Effector memory CD4-positive, alpha-beta T cell (primary cell): ENCODE data around the gene STEAP2.

Source experiments
- DNase-seq, 3 donors: peaks; one replicate each; pipeline ENCODE4 v3.0.0-alpha.2; 2020
- H3K27ac ChIP-seq: 2 replicates; pipeline ENCODE4 v1.7.0; 2013; ENCODE audit warnings: mild to moderate bottlenecking, low read length, moderate library complexity; ENCODE audit not compliant: insufficient read depth, poor library complexity, severe bottlenecking
- H3K27me3 ChIP-seq: replicated peaks from 2 replicates; pipeline ENCODE4 v1.7.0; 2013; ENCODE audit warnings: mild to moderate bottlenecking, low read length; ENCODE audit not compliant: insufficient read depth, control insufficient read depth, poor library complexity, severe bottlenecking
- H3K36me3 ChIP-seq: 2 replicates; pipeline ENCODE4 v1.7.0; 2013; ENCODE audit warnings: mild to moderate bottlenecking, low read length, moderate library complexity; ENCODE audit not compliant: control insufficient read depth, insufficient read depth
- H3K4me1 ChIP-seq: 2 replicates; pipeline ENCODE4 v1.7.0; 2013; ENCODE audit warnings: low read length, mild to moderate bottlenecking; ENCODE audit not compliant: control insufficient read depth, insufficient read depth, poor library complexity, severe bottlenecking
- H3K4me3 ChIP-seq: 2 replicates; pipeline ENCODE4 v1.7.0; 2013; ENCODE audit warnings: low read length, low read depth, mild to moderate bottlenecking; ENCODE audit not compliant: insufficient read depth, poor library complexity, severe bottlenecking
- H3K9me3 ChIP-seq: 2 replicates; pipeline ENCODE4 v1.7.0; 2013; ENCODE audit warnings: mild to moderate bottlenecking, low read length, moderate library complexity; ENCODE audit not compliant: control insufficient read depth

The STEAP2 gene

DNA sequence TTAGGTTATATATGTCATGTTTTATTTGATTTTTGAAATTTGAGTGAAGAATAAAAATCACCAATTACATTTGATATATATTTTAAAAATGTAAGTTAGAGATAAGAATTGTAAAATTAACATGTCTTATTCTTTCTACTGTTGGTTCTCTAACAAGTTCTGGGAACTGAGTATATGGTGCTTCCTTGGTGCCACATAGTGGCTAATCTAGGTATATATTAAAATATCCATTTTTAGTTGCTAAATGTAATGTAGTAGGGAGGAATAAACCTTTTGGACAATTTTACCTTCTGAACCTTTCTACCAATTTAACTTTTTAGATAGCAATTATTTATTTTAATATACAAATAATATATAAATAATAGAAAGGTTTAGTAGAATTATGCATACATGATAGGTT, 50.9 kb downstream of the STEAP2 start:
- Histone ChIP-seq H3K4me3 (no peak overlapping the region), H3K9me3 (no peaks in the 10 kb centered on the region), H3K27me3 (no peaks in the 10 kb centered on the region), H3K27ac (no peak overlapping the region), H3K36me3 (no peaks in the 10 kb centered on the region), H3K4me1 (no peaks in the 10 kb centered on the region)
- DNase-seq = no peak

DNA sequence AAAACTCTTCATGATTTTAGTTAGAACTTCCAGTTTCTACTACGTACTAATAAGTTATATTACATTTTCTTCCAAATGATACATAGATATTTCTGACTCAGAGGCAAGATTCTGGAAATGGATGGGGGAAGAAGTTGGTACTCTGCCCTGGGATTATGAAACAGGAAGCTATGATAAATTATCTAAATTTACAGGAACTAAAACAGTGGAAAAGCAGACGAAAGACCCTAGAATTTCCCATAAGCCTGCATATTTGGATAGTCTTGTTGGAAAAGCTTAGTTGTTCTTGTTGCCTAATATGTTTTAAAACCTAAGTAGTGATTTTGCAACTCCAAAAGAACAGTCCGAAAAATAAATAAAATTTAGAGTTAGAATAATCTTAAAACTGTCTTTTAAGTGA, 55.3 kb downstream of the STEAP2 start:
- no peak for DNase-seq
- no peaks in the 10 kb centered on the region for H3K27me3 ChIP-seq
- no peaks in the 10 kb centered on the region for H3K4me1 ChIP-seq
- no peaks in the 10 kb centered on the region for H3K9me3 ChIP-seq
- no peak overlapping the region for H3K27ac ChIP-seq
- no peaks in the 10 kb centered on the region for H3K36me3 ChIP-seq
- no peak overlapping the region for H3K4me3 ChIP-seq

DNA sequence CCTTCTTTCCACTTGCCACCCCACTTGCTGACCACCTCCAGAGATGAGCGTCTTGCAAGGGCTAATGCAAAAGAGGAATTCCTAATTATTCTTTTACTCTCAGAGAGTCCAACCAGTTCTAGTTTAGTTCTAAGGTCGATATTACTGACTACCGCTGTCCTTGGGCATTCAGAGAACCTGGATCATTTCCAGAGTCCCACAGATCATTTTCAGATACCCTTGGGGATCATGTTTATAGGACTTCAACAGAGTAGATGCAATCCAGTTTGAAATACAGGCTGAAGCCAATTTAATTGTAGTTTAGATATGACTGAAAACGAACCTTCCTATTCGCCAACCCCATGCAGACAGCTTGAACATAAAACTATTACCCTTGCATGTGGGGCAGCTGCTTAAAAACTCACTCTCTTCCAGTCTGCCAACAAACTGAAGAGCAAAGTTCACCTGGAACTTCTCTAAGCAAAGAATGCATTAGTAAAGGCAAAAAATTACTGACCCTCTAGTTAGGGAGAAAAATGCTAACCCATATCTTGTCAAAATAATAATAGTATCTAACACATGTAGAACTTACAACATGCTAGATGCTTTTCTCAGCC, 55.8 kb downstream of the STEAP2 start:
- Histone ChIP-seq H3K4me3 (no peak overlapping the region), H3K27me3 (no peaks in the 10 kb centered on the region), H3K9me3 (no peaks in the 10 kb centered on the region), H3K36me3 (no peaks in the 10 kb centered on the region), H3K4me1 (no peaks in the 10 kb centered on the region), H3K27ac (no peak overlapping the region)
- DNase-seq = no peak

DNA sequence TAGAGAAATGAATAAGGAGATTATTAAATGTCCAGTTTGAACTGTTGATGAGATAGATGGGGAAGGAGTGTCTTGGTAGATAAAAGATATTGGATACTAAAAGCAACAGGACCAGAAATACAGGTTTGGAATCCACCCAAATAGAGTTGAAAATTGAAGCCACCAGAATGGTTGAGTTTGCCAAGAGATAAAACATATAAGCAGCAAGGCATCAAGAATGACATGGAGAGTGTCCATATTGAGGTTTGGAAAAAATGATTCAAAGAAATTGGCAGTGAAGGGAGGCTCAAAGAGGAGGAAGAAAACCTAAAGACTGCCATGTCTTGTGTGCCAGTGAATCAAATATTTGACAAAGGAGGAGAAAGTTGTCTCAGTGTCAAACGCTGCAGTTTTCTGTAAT, 57.6 kb downstream of the STEAP2 start:
- Histone ChIP-seq H3K27me3 (no peaks in the 10 kb centered on the region), H3K27ac (no peak overlapping the region), H3K9me3 (no peaks in the 10 kb centered on the region), H3K4me1 (no peaks in the 10 kb centered on the region), H3K36me3 (no peaks in the 10 kb centered on the region), H3K4me3 (no peak overlapping the region)
- no peak for DNase-seq

DNA sequence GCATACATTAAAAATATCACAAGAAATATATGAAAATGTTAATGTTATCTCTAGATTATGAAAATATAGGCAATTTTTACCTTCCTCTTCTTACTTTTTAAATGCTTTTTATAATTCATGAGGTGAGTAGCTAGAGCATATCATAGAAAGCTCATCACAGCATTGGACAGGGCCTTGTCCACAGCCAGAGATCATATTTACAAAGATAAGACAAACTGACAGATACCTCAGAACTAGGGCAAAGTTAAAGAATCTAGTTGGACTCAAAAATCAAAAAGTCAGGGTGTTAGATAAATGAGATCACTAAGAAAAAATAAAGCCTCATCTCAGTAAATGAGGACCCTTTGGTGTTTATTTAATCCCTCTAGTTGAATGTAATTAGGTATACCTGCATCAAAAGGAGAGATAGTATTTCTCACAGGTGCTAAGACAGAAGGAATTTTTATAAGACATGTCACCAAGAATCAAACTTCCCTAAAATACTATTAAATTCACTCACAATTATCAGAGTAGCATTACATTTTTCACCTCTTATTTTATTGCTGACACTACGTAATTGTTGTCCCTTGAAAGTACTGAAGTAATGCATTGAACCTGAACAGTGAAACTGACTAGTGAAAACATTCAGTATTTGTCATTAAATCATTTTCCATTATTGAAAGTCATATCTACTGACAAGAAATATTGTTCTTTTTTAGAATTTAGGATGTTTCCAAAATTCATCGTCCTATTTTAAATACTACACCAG, 59.1 kb downstream of the STEAP2 start:
- Histone ChIP-seq H3K36me3 (no peaks in the 10 kb centered on the region), H3K27me3 (no peaks in the 10 kb centered on the region), H3K27ac (no peak overlapping the region), H3K4me1 (no peaks in the 10 kb centered on the region), H3K4me3 (no peak overlapping the region), H3K9me3 (no peaks in the 10 kb centered on the region)
- no peak for DNase-seq

DNA sequence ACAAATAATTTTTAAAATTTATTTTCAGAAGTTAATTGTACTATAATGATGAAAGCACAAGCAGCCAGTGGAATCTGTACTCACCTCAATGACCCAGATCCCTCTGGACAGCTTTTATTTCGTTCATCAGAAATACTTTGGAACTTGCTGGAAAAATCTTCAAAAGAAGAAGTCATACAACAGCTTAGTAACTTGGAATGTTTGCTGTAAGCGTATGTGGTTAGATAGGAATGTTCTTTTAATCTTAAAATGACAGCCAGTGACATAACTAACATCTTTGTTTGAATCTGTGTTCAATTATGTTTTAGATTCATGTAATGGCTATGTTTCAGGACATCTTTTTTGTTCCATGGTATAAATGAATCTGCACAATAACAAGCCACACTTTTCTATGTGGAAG, 60.2 kb downstream of the STEAP2 start:
- Histone ChIP-seq H3K27me3 (no peaks in the 10 kb centered on the region), H3K9me3 (no peaks in the 10 kb centered on the region), H3K4me1 (no peaks in the 10 kb centered on the region), H3K27ac (no peak overlapping the region), H3K36me3 (no peaks in the 10 kb centered on the region), H3K4me3 (no peak overlapping the region)
- no peak for DNase-seq

DNA sequence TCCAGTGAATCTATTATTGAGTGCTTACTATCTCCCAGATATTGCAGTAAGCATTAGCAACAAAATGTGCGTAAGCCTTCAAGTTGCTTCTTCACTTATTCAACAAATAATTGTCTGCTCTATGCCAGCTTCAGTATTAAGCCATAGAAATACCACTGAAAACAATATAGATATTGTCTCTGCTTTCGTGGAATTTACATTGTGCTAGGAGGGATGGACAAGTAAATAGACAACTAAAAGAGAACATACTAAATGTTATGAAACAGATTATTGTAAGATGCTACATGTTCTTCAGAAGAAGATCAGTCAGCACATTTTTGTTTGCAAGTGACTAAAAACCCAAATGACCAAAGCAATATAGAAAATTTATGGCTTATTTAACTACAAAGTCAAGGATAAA, 60.7 kb downstream of the STEAP2 start:
- Histone ChIP-seq H3K4me3 (no peak overlapping the region), H3K27ac (no peak overlapping the region), H3K9me3 (no peaks in the 10 kb centered on the region), H3K4me1 (no peaks in the 10 kb centered on the region), H3K27me3 (no peaks in the 10 kb centered on the region), H3K36me3 (no peaks in the 10 kb centered on the region)
- no peak for DNase-seq

DNA sequence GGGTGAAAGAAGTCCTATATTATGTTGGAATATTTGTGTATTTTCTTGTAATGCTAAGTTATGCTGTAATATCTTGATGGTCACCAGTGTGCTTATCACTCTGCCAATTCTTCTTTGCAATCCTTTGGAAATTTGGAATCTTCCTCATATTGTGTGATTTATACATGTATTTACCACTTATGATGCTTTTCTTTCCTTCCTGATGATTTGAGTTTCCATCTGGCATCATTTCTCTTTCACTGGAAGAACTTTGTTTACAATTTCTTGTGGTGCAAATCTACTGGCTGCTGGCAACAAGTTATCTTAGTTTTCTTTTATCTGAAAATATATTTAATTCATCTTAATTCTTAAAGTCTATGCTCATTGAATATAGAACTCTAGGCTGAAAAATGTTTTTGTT, 62.6 kb downstream of the STEAP2 start:
- no peak for DNase-seq
- H3K9me3 ChIP-seq = no peaks in the 10 kb centered on the region
- no peak overlapping the region for H3K4me3 ChIP-seq
- no peaks in the 10 kb centered on the region for H3K36me3 ChIP-seq
- no peak overlapping the region for H3K27ac ChIP-seq
- H3K4me1 ChIP-seq = no peaks in the 10 kb centered on the region
- H3K27me3 ChIP-seq = no peaks in the 10 kb centered on the region

DNA sequence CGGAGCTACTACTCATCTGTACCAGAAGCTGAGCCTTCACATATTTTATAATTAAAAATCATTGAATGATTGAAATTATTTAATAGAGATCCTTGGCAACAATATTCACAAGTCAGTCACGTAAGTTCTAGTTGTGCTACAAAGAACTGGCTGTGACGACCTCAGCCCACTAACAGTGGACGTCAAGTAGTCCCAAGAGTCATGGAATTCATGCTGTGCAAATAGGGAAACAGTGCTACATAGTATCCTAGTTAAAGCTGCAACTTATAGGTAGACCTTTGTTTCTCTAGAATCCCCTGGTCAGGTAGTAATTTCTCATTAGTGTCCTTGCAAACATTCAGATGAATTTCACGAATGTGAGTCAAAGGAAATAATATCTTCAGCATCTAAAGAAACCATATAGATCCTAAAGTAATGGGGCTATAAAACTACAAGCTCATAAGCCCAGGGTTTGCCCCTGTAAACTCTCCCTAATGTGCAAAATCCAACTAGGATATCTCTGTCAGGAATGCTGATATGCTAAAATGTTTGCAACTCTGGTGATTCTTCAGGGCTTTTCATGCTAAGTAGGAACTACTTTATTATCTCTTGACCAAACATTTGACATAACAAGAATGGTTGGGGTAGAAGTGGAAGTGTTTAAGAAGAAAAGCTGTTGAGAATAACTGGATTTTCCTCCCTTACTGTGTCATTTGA, 64.6 kb downstream of the STEAP2 start:
- no peaks in the 10 kb centered on the region for H3K9me3 ChIP-seq

More for the DNA sequence above, 64.6 kb downstream of the STEAP2 start:
- no peaks in the 10 kb centered on the region for H3K36me3 ChIP-seq
- DNase-seq = no peak
- H3K4me3 ChIP-seq = no peak overlapping the region
- no peaks in the 10 kb centered on the region for H3K27me3 ChIP-seq
- no peaks in the 10 kb centered on the region for H3K4me1 ChIP-seq
- H3K27ac ChIP-seq = no peak overlapping the region
